HepG2 (cell line): ENCODE data around the gene TMCC2. TPM values are rescaled to one million over a fixed set of nuclear protein-coding genes. Genes with fewer than 3 reads are reported as not detected.
A peak's percentile ranks its signal among the peaks of the same experiment; 100 is the strongest.

Source experiments
- ATAD3A ChIP-seq: sonication (generic); formaldehyde crosslinking; IDR thresholded peaks from 2 replicates; pipeline ENCODE4 v1.4.0; 2020; ENCODE audit warnings: missing genetic modification reagents
- GATAD1 ChIP-seq: IDR thresholded peaks from 2 replicates; pipeline ENCODE4 v1.6.1; 2016; ENCODE audit warnings: missing genetic modification reagents, missing compliant biosample characterization
- KDM6A ChIP-seq: IDR thresholded peaks from 2 replicates; pipeline ENCODE4 v1.6.1; 2016; ENCODE audit warnings: low read depth
- POGZ ChIP-seq: sonication (generic); formaldehyde crosslinking; IDR thresholded peaks from 2 replicates; pipeline ENCODE4 v1.4.0; 2020; ENCODE audit warnings: mild to moderate bottlenecking, missing genetic modification reagents
- TCF12 ChIP-seq, 2 experiments: fragments of 450-650 bp in 1 of 2; sonication (generic) in 1 of 2; formaldehyde crosslinking in 1 of 2; IDR thresholded peaks; 2 replicates each; pipeline versions ENCODE4 v1.6.1 to v1.8.0; 2017 to 2022; ENCODE audit warnings: antibody characterized with exemption in 1 of 2, mild to moderate bottlenecking in 1 of 2, missing genetic modification reagents in 1 of 2, moderate library complexity in 1 of 2
- TCF7 ChIP-seq: sonication (generic); IDR thresholded peaks from 2 replicates; pipeline ENCODE4 v1.6.1; 2016; ENCODE audit warnings: antibody characterized with exemption, low read depth
- ZBTB39 ChIP-seq: sonication (generic); formaldehyde crosslinking; IDR thresholded peaks from 2 replicates; pipeline ENCODE4 v1.5.0; 2020; ENCODE audit warnings: missing genetic modification reagents
- ZBTB8A ChIP-seq: sonication (generic); formaldehyde crosslinking; IDR thresholded peaks from 2 replicates; pipeline ENCODE4 v1.4.0; 2020; ENCODE audit warnings: mild to moderate bottlenecking, low read depth, missing genetic modification reagents, borderline replicate concordance
- ZGPAT ChIP-seq: IDR thresholded peaks from 2 replicates; pipeline ENCODE4 v1.6.1; 2016; ENCODE audit warnings: mild to moderate bottlenecking
- ZNF512 ChIP-seq: sonication (generic); formaldehyde crosslinking; IDR thresholded peaks from 2 replicates; pipeline ENCODE4 v1.4.0; 2020; ENCODE audit warnings: mild to moderate bottlenecking, missing genetic modification reagents
- ZNF781 ChIP-seq: sonication (generic); formaldehyde crosslinking; IDR thresholded peaks from 2 replicates; pipeline ENCODE4 v1.5.1; 2020; ENCODE audit warnings: borderline replicate concordance, mild to moderate bottlenecking, missing genetic modification reagents; ENCODE audit errors: not compliant biosample characterization
- ZNF788 ChIP-seq: sonication (generic); formaldehyde crosslinking; IDR thresholded peaks from 2 replicates; pipeline ENCODE4 v1.5.0; 2020; ENCODE audit warnings: mild to moderate bottlenecking, missing genetic modification reagents, borderline replicate concordance
- polyA plus RNA-seq, 8 experiments: library from polyadenylated mRNA; depleted of rRNA in 3 of 8; stranded (reverse) in 7 of 8; unstranded in 1 of 8; fragments of >200 nt; fragmentation: Illumina TruSeq in 4 of 8; extraction: Trizol in 4 of 8; gene quantifications; 2 replicates each; pipeline versions ENCODE4 v1.2.1 to v1.2.3, GENCODE V29; 2011 to 2016; ENCODE audit warnings: low read depth in 4 of 8, missing spikeins in 1 of 8, mixed read lengths in 1 of 8; ENCODE audit not compliant: insufficient read depth in 1 of 8
- total RNA-seq, 5 experiments: library from RNA; depleted of rRNA; stranded (reverse); fragments of >200 nt; fragmentation: Illumina TruSeq; extraction: Trizol; gene quantifications; 2 replicates each; pipeline ENCODE4 v1.2.3, GENCODE V29; 2016; ENCODE audit warnings: low read depth in 1 of 5
- TF ChIP-seq, protein P1 (sequence below), 2 experiments: sonication (generic) in 1 of 2; formaldehyde crosslinking in 1 of 2; IDR thresholded peaks; 2 replicates each; pipeline versions ENCODE4 v1.4.0 to v1.6.1; 2016 to 2020; ENCODE audit warnings: borderline replicate concordance in 1 of 2, low read depth in 1 of 2, mild to moderate bottlenecking in 1 of 2, missing genetic modification reagents in 1 of 2

TMCC2 gene
- total and polyA plus RNA-seq, 2 of the 13 experiments (the other 11 are each of a cell fraction or from before 2014, with no cell fraction given), result 0.12 to 0.24 TPM

DNA sequence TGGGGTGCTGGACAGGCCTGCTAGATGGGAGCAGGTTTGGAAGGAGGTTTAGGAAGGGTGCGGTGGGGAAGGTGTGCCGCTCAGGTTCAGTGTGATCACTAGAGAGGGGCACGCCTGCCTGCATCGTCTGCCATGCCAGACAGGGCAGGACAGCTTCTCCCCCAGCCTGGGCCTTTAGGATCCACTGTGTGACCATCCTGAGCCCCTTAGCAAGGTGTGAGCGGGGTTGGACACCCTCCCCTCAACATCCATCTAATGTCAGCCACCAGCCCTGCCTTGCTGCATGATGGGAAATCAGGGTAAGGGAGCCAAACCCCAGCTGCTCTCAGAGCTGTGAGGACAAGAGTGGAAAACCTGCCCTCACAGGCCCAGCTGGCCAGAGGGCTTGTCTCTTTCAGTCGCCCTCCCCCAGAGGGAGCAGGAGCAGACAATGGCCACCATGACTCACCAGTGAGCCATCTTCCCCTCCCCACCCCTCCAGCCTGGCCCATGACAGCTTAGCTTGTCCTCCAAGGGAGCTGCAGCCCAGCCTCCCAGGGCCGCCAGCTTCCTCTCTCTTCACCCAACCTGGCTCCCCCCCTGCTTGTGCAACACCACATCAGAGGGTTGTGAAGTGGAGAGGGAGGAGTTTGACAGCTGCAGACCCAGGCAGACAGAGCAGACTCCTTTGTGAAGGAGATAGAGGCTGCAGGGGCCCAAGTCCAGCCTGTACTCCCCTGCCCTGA is 56.8 kb downstream of the TMCC2 start (continued):
- no peak for TF ChIP-seq ZBTB39
- TF ChIP-seq, protein P1, sequence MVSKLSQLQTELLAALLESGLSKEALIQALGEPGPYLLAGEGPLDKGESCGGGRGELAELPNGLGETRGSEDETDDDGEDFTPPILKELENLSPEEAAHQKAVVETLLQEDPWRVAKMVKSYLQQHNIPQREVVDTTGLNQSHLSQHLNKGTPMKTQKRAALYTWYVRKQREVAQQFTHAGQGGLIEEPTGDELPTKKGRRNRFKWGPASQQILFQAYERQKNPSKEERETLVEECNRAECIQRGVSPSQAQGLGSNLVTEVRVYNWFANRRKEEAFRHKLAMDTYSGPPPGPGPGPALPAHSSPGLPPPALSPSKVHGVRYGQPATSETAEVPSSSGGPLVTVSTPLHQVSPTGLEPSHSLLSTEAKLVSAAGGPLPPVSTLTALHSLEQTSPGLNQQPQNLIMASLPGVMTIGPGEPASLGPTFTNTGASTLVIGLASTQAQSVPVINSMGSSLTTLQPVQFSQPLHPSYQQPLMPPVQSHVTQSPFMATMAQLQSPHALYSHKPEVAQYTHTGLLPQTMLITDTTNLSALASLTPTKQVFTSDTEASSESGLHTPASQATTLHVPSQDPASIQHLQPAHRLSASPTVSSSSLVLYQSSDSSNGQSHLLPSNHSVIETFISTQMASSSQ (IDR thresholded peaks at IDR 0.05; ENCODE audit: low read depth), result 0 out of 2 replicates have a peak, but pooled peaks have one; percentile 21
- TF ChIP-seq, protein P1 (CRISPR knock-in tag; IDR thresholded peaks at IDR 0.05; ENCODE audit: borderline replicate concordance), result peak; percentile 74
- TF ChIP-seq GATAD1 (CRISPR knock-in tag), result peak; percentile 52; the same call in 1 of the 2 replicates
- TF ChIP-seq POGZ (CRISPR knock-in tag), result peak; percentile 54; the same call in 1 of the 2 replicates
- no peak for TF ChIP-seq ZBTB8A (CRISPR knock-in tag)
- TF ChIP-seq KDM6A (CRISPR knock-in tag), result peak; percentile 43; the same call in 1 of the 2 replicates
- no peak for TF ChIP-seq ATAD3A (CRISPR knock-in tag)
- TF ChIP-seq ZNF512 (CRISPR knock-in tag), result no peak
- TF ChIP-seq ZNF788 (CRISPR knock-in tag), result no peak; the same call in 1 of the 2 replicates
- peak; percentile 89 for TF ChIP-seq TCF7
- peak; percentile 60 for TF ChIP-seq ZGPAT
- TF ChIP-seq ZNF781 (CRISPR knock-in tag), result peak; percentile 74
- no peak for TF ChIP-seq TCF12 (IDR thresholded peaks at IDR 0.05)
- no peak for TF ChIP-seq TCF12 (CRISPR knock-in tag; IDR thresholded peaks at IDR 0.05)
